KMS-11 (cell line): ENCODE measurements around the gene EDAR.

Experiments used
- H2AFZ ChIP-seq: fragments of 200-600 bp; sonication (generic); 2 replicates; pipeline ENCODE4 v1.6.1; 2016; ENCODE audit warnings: antibody characterized with exemption, mixed run types, low read depth
- H3K27ac ChIP-seq: fragments of 200-600 bp; sonication (generic); 2 replicates; pipeline ENCODE4 v1.6.1; 2016; ENCODE audit warnings: mild to moderate bottlenecking, mixed run types
- H3K27me3 ChIP-seq: fragments of 200-600 bp; sonication (generic); 2 replicates; pipeline ENCODE4 v1.6.1; 2017; ENCODE audit warnings: mild to moderate bottlenecking, low read depth, mixed run types, moderate library complexity; ENCODE audit not compliant: insufficient read depth
- H3K36me3 ChIP-seq: fragments of 200-600 bp; sonication (generic); 2 replicates; pipeline ENCODE4 v1.6.1; 2017; ENCODE audit warnings: mild to moderate bottlenecking, mixed run types; ENCODE audit not compliant: insufficient read depth
- H3K4me1 ChIP-seq: fragments of 200-600 bp; sonication (generic); 2 replicates; pipeline ENCODE4 v1.6.1; 2016; ENCODE audit warnings: mild to moderate bottlenecking, low read depth, mixed run types; ENCODE audit not compliant: poor library complexity, severe bottlenecking
- H3K4me2 ChIP-seq: fragments of 200-600 bp; sonication (generic); 2 replicates; pipeline ENCODE4 v1.7.0; 2016; ENCODE audit warnings: mild to moderate bottlenecking, mixed run types
- H3K4me3 ChIP-seq: fragments of 200-600 bp; sonication (generic); IDR thresholded peaks from 2 replicates; pipeline ENCODE4 v1.6.1; 2017; ENCODE audit warnings: low read depth, low read length, mixed read lengths; ENCODE audit not compliant: insufficient read depth
- H3K79me2 ChIP-seq: fragments of 200-600 bp; sonication (generic); 2 replicates; pipeline ENCODE4 v1.6.1; 2016; ENCODE audit warnings: low read depth, mixed run types; ENCODE audit not compliant: insufficient read depth
- H3K9ac ChIP-seq: fragments of 200-600 bp; sonication (generic); 2 replicates; pipeline ENCODE4 v1.6.1; 2016; ENCODE audit warnings: mild to moderate bottlenecking, mixed run types
- H4K20me1 ChIP-seq: fragments of 200-600 bp; sonication (generic); 2 replicates; pipeline ENCODE4 v1.6.1; 2016; ENCODE audit warnings: mild to moderate bottlenecking, mixed run types; ENCODE audit not compliant: insufficient read depth
- CTCF ChIP-seq: fragments of 200-600 bp; sonication (generic); conservative IDR thresholded peaks from 2 replicates; pipeline ENCODE4 v1.6.1; 2017; ENCODE audit warnings: low read depth, mild to moderate bottlenecking, antibody characterized with exemption, low read length, moderate library complexity, mixed read lengths

EDAR gene

DNA sequence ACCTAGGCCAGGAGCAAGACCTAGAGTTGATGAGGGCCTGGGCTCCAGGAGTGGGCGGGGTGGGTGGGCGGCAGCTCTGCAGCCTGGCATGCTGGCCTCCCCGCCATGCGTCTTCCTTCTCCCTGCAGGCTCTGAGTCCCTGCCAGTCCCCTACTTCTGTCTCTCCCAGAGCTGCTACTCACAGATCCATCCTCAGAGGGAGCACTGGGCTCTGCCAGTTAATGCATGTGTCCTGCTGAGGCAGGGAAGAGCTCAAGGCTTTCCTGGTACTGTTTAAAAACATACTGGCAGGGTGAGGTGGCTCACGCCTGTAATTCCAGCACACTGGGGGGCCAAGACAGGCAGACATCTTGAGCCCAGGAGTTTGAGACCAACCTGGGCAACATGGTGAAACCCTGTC, 38.7 kb upstream of the EDAR start:
- Histone ChIP-seq H3K9ac (no peak overlapping the region), H3K79me2 (no peaks in the 10 kb centered on the region), H3K4me3 (no peak overlapping the region), H3K4me1 (no peaks in the 10 kb centered on the region), H4K20me1 (no peaks in the 10 kb centered on the region), H3K4me2 (no peak overlapping the region), H3K36me3 (no peaks in the 10 kb centered on the region), H3K27me3 (no peaks in the 10 kb centered on the region), H3K27ac (no peak overlapping the region), H2AFZ (no peak overlapping the region)
- TF ChIP-seq CTCF: no peak

DNA sequence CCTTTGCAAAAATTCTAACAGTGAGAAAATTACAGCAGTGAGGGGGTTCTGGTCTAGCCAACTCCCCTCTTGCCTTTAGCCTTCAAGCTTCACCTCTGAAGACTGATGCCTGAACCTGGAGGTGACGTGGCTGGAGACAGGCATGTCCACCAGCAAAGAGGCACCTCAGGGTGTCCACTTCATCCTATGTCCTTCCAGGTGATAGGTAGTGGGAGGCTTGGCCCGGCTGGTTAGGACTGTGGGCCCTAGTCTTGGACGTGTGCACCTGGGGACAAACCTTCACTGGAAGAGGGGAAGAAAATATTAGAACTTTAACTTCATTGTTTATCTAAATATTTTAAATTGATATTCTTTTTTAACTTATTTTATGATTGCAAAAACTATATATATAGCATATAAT, 35.5 kb upstream of the EDAR start:
- Histone ChIP-seq H3K27me3 (no peaks in the 10 kb centered on the region), H2AFZ (no peak overlapping the region), H3K4me1 (no peaks in the 10 kb centered on the region), H3K9ac (no peak overlapping the region), H3K79me2 (no peaks in the 10 kb centered on the region), H3K27ac (no peak overlapping the region), H4K20me1 (no peaks in the 10 kb centered on the region), H3K4me2 (no peak overlapping the region), H3K36me3 (no peaks in the 10 kb centered on the region), H3K4me3 (no peak overlapping the region)
- no peak for TF ChIP-seq CTCF

DNA sequence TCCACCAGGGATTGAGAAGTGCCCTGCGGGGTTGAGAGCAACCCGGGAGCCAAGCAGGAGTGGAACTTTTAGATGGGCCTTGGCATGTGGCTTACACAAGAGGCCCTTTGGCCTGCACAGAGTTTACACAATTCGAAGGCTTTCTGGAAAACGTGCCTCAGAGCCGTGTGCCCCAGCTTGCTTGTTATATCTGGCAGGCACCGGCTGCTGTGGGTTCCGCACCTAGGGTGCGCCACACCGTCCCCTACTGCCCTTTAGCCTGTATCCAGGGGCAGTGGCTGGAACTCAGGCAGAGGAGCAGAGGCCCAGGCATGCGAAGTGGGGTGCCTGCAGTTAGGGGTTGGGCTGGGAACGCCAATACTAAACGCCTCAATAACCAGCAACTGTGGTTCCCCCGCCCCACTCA, 32.9 kb upstream of the EDAR start:
- no peaks in the 10 kb centered on the region for H4K20me1 ChIP-seq
- H3K79me2 ChIP-seq: no peaks in the 10 kb centered on the region
- no peak overlapping the region for H3K27ac ChIP-seq
- H3K9ac ChIP-seq: no peak overlapping the region
- no peaks in the 10 kb centered on the region for H3K27me3 ChIP-seq
- H3K4me2 ChIP-seq: no peak overlapping the region
- H3K4me3 ChIP-seq: no peak overlapping the region
- TF ChIP-seq CTCF: no peak
- no peak overlapping the region for H2AFZ ChIP-seq
- H3K4me1 ChIP-seq: no peaks in the 10 kb centered on the region
- H3K36me3 ChIP-seq: no peaks in the 10 kb centered on the region

GRCh38 chr2:109020217-109020637, 31.2 kb upstream of the EDAR start:
- no peak for TF ChIP-seq CTCF
- H3K9ac ChIP-seq: no peak overlapping the region
- no peaks in the 10 kb centered on the region for H3K4me1 ChIP-seq
- H3K4me3 ChIP-seq: no peak overlapping the region
- no peaks in the 10 kb centered on the region for H3K27me3 ChIP-seq
- no peak overlapping the region for H2AFZ ChIP-seq
- H3K79me2 ChIP-seq: no peaks in the 10 kb centered on the region
- no peak overlapping the region for H3K27ac ChIP-seq
- H4K20me1 ChIP-seq: no peaks in the 10 kb centered on the region
- no peak overlapping the region for H3K4me2 ChIP-seq
- no peaks in the 10 kb centered on the region for H3K36me3 ChIP-seq

GRCh38 chr2:109018452-109018851, 29.4 kb upstream of the EDAR start:
- Histone ChIP-seq H3K4me3 (no peak overlapping the region), H3K27me3 (no peaks in the 10 kb centered on the region), H3K4me1 (no peaks in the 10 kb centered on the region), H2AFZ (no peak overlapping the region), H3K9ac (no peak overlapping the region), H4K20me1 (no peaks in the 10 kb centered on the region), H3K79me2 (no peaks in the 10 kb centered on the region), H3K4me2 (no peak overlapping the region), H3K36me3 (no peaks in the 10 kb centered on the region), H3K27ac (no peak overlapping the region)
- no peak for TF ChIP-seq CTCF
